Lung (tissue), 12 donors: ENCODE measurements around the gene RILPL1. TPM values are rescaled to one million over a fixed set of nuclear protein-coding genes. Genes with fewer than 3 reads are reported as not detected.

Source experiments
- ATAC-seq: fragments of 200-7000 bp; cut with Tn5 transposase; one replicate; pipeline ENCODE4 v1.9.1; 2020; ENCODE audit warnings: moderate number of reproducible peaks; ENCODE audit not compliant: insufficient read depth, low FRiP score
- DNase-seq, 3 donors: peaks; one replicate each; pipeline ENCODE4 v3.0.0-alpha.2; 2013 to 2017
- H3K27ac ChIP-seq, 2 donors: one replicate each; pipeline ENCODE4 v1.5.1; 2013; ENCODE audit warnings: mild to moderate bottlenecking in 2 of 2, moderate library complexity in 2 of 2, control low read depth in 1 of 2, inconsistent platforms in 1 of 2, low read depth in 1 of 2, low read length in 1 of 2
- H3K27me3 ChIP-seq, 3 donors: one replicate each; pipeline ENCODE4 v1.5.1; 2013; ENCODE audit warnings: low read length in 2 of 3; ENCODE audit not compliant: control insufficient read depth in 3 of 3, insufficient read depth in 3 of 3
- H3K36me3 ChIP-seq, 4 donors: one replicate each; pipeline ENCODE4 v1.5.1; 2013; ENCODE audit warnings: low read length in 4 of 4, mild to moderate bottlenecking in 1 of 4, moderate library complexity in 1 of 4; ENCODE audit not compliant: control insufficient read depth in 4 of 4, insufficient read depth in 4 of 4
- H3K4me1 ChIP-seq, 5 donors: one replicate each; pipeline ENCODE4 v1.5.1; 2013; ENCODE audit warnings: low read length in 5 of 5, mild to moderate bottlenecking in 2 of 5, moderate library complexity in 1 of 5; ENCODE audit not compliant: control insufficient read depth in 5 of 5, insufficient read depth in 5 of 5
- H3K4me3 ChIP-seq: one replicate; pipeline ENCODE4 v1.5.1; 2013; ENCODE audit warnings: mild to moderate bottlenecking, control low read depth, moderate library complexity
- H3K9ac ChIP-seq, 2 donors: one replicate each; pipeline ENCODE4 v1.5.1; 2013; ENCODE audit warnings: low read length in 2 of 2, control low read depth in 1 of 2; ENCODE audit not compliant: insufficient read depth in 1 of 2
- H3K9me3 ChIP-seq, 4 donors: one replicate each; pipeline ENCODE4 v1.5.1; 2013; ENCODE audit warnings: low read length in 3 of 4, mild to moderate bottlenecking in 1 of 4, moderate library complexity in 1 of 4; ENCODE audit not compliant: control insufficient read depth in 4 of 4, insufficient read depth in 3 of 4
- WGBS, 2 donors: extraction: QIAGEN DNeasy Blood & Tissue Kit; methylation state at CpG; one replicate each; pipeline ENCODE4 v1.1.7; 2013; 5-methylcytosine and 5-hydroxymethylcytosine counted together
- polyA plus RNA-seq, 2 donors: library from polyadenylated mRNA; stranded (reverse); fragments of 200-250 nt; gene quantifications; one replicate each; pipeline ENCODE4 v1.2.1, GENCODE V29; 2013
- total RNA-seq, 2 donors: library from RNA; depleted of rRNA in 1 of 2; stranded (reverse); fragments of >200 nt in 1 of 2; gene quantifications; one replicate each; pipeline ENCODE4 v1.2.1, GENCODE V29; 2014 to 2021
- TF ChIP-seq, protein P1 (sequence below): IDR thresholded peaks from 2 replicates; pipeline ENCODE4 v1.5.1; 2012; ENCODE audit warnings: mild to moderate bottlenecking; ENCODE audit errors: control extremely low read depth, extremely low read depth
- donor health status: control.
- donor health status: control.
- donor health status: Bipolar disorder and iron deficiency.
- donor health status: healthy.
- donor health status: DM: yes; HTN: yes; CAD: no.

RILPL1 gene
- total and polyA plus RNA-seq, 4 donors: 9.5 to 14.6 (median 12.2) TPM

DNA sequence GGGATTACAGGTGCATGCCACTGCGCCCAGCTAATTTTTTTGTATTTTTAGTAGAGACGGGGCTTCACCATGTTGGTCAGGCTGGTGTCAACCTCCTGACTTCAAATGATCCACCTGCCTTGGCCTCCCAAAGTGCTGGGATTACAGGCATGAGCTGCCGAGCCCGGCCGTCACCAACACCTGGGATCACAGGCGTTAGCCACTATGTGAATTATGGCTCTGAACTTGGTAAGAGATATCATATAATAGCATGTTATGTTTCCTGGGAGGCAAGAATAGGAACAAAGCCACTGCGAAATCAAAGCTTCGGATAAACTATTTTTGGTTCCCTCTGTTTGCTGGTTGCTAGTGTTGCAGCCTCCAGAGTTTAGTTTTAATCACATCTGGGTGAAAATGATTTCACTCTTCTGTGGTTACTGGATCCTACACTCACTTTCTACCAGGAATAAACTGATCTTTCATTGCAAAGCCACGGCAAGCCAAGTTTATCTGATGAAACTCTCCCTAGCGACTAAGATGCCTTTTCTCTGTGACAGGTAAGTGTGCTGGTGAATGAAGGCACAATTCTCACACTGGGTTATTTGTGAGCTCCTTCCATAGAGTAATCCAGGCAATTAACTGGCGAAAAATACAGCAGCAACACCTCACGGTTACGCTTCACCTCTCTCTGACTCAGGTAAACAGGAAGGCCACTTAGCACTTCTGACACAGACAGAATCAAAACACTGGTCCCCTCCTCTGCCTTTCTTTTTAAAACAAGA lies 58.9 kb downstream of the RILPL1 start:
- Histone ChIP-seq H3K4me3 (no peak overlapping the region), H3K4me1 (peaks cover 0 to 6% (median 0%) of the 10 kb centered on the region in 5 donors), H3K9ac (no peak overlapping the region), H3K27me3 (no peaks in the 10 kb centered on the region), H3K27ac (peak overlapping the region in 1 of 2 donors; percentile 70), H3K9me3 (no peaks in the 10 kb centered on the region), H3K36me3 (peaks cover 6 to 26% (median 21%) of the 10 kb centered on the region in 4 donors)
- ATAC-seq (no peak), DNase-seq (no peak)
- TF ChIP-seq, protein P1, sequence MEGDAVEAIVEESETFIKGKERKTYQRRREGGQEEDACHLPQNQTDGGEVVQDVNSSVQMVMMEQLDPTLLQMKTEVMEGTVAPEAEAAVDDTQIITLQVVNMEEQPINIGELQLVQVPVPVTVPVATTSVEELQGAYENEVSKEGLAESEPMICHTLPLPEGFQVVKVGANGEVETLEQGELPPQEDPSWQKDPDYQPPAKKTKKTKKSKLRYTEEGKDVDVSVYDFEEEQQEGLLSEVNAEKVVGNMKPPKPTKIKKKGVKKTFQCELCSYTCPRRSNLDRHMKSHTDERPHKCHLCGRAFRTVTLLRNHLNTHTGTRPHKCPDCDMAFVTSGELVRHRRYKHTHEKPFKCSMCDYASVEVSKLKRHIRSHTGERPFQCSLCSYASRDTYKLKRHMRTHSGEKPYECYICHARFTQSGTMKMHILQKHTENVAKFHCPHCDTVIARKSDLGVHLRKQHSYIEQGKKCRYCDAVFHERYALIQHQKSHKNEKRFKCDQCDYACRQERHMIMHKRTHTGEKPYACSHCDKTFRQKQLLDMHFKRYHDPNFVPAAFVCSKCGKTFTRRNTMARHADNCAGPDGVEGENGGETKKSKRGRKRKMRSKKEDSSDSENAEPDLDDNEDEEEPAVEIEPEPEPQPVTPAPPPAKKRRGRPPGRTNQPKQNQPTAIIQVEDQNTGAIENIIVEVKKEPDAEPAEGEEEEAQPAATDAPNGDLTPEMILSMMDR: no peak
- WGBS, 2 donors: 87 to 91% methylated on average over 13 of the region's 13 CpGs

DNA sequence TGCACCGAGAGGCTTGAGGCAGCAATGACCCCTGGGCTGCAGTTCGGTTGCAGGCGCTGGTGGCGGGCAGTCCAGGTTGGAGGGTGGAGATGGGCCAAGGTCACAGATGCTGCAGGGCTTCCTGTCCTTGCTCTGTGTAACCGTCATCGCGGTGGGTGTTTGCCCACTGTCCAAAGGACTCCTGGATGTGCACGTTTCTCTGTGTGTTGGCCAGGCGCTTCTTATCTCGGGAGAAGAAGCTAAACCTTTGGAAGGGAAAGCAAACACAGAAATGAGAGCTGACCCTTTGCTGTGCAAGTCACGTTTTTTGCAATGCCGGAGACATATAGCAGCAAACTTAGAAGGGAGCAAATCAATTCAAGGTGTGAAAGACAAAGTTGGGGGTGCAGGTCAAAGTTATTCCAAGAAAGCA lies 61.1 kb downstream of the RILPL1 start:
- Histone ChIP-seq H3K4me1 (peaks cover 0 to 2% (median 0%) of the 10 kb centered on the region in 5 donors), H3K9me3 (no peaks in the 10 kb centered on the region), H3K36me3 (peaks cover 9 to 26% (median 19%) of the 10 kb centered on the region in 4 donors), H3K27ac (no peak overlapping the region), H3K9ac (no peak overlapping the region), H3K4me3 (no peak overlapping the region), H3K27me3 (no peaks in the 10 kb centered on the region)
- no peak for DNase-seq
- 89% methylated on average over 12 of the region's 12 CpGs for WGBS, 2 donors
- TF ChIP-seq, protein P1: no peak
- ATAC-seq: no peak

DNA sequence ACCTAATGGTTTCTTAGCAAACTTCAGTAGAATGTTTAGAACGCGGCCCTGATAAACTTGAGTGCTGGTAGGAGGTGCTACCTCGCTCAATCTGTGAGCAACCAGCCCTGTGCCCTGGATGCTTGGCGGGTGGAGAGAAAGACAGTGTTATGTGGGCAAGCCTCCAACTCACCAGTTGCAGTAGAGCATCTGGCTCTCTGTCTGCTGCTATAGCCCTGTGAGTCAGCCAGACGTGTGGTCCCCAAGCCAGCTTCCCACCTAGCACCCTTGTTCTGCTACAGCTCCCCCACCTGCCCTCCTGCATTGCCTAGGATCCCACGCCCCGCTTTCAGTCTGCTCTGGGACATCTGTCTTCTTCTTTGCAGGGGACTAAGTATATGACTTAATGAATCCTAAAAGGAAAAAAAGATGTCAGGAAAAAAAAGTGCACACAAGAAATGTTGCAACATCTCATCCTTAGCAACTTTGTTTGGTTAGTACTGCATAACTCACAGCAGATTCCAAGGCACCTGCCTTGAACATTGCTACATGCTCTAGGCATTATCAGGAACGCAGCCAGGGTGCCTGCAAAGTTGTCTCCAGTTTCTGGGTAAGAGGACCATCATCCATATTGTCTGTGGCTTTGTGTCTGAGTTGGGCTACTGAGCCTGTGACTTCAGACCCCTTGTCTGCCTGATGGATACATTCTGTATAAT lies 62.0 kb downstream of the RILPL1 start:
- Histone ChIP-seq H3K4me3 (no peak overlapping the region), H3K27me3 (no peaks in the 10 kb centered on the region), H3K36me3 (peaks cover 9 to 26% (median 17%) of the 10 kb centered on the region in 4 donors), H3K27ac (peak overlapping the region; percentile 38 to 54), H3K9me3 (no peaks in the 10 kb centered on the region), H3K9ac (no peak overlapping the region), H3K4me1 (peaks cover 0 to 2% (median 0%) of the 10 kb centered on the region in 5 donors)
- ATAC-seq (peak; percentile 66), DNase-seq (no peak)
- TF ChIP-seq, protein P1: no peak
- 70 to 81% methylated on average over 8 of the region's 8 CpGs for WGBS, 2 donors
